MCF 10A (cell line): ENCODE results near the gene ZSCAN20. TPM values are rescaled to one million over a fixed set of nuclear protein-coding genes. Genes with fewer than 3 reads are reported as not detected.
"Not testable (repeated sequence)": the region's sequence is repeated elsewhere in the genome, so short reads cannot be mapped to it uniquely, and the experiment has no call there.

Experiments used
- BruUV-seq: library from RNA; stranded (reverse); fragments of 400-500 nt; replicated peaks from 2 replicates; lab custom pipeline; 2021; lab: Mats Ljungman, UMichigan
- CTCF ChIA-PET: fragments of 300-600 bp; sonication (Branson Sonifier 250); formaldehyde crosslinking; extraction: SDS; loops from one replicate; lab custom pipeline; 2021; ENCODE audit warnings: antibody characterized with exemption, inconsistent platforms; lab: Yijun Ruan, JAX
- POLR2A ChIA-PET: fragments of 300-600, 350-650 bp; sonication (Branson Sonifier 250); formaldehyde crosslinking; extraction: SDS; loops from one replicate; lab custom pipeline; 2020; ENCODE audit warnings: antibody characterized with exemption, inconsistent platforms; lab: Yijun Ruan, JAX
- DNase-seq: peaks from one replicate; pipeline ENCODE4 v3.0.0-alpha.2; 2018; ENCODE audit not compliant: unreplicated experiment
- H3K27ac Mint-ChIP-seq: one replicate; pipeline ENCODE4 v1.8.0; 2022; ENCODE audit warnings: mild to moderate bottlenecking, low read depth, mixed read lengths; ENCODE audit not compliant: unreplicated experiment
- H3K27me3 Mint-ChIP-seq: one replicate; pipeline ENCODE4 v1.8.0; 2022; ENCODE audit warnings: mixed read lengths; ENCODE audit not compliant: insufficient read depth, unreplicated experiment
- H3K36me3 Mint-ChIP-seq: one replicate; pipeline ENCODE4 v1.8.0; 2022; ENCODE audit warnings: mild to moderate bottlenecking, moderate library complexity, mixed read lengths; ENCODE audit not compliant: insufficient read depth, unreplicated experiment
- H3K4me1 Mint-ChIP-seq: one replicate; pipeline ENCODE4 v1.8.0; 2022; ENCODE audit warnings: mixed read lengths; ENCODE audit not compliant: insufficient read depth, unreplicated experiment
- H3K4me3 Mint-ChIP-seq: one replicate; pipeline ENCODE4 v1.8.0; 2022; ENCODE audit warnings: mild to moderate bottlenecking, moderate library complexity, mixed read lengths; ENCODE audit not compliant: unreplicated experiment
- H3K9me3 Mint-ChIP-seq: one replicate; pipeline ENCODE4 v1.8.0; 2022; ENCODE audit warnings: mixed read lengths; ENCODE audit not compliant: unreplicated experiment
- intact Hi-C: fragments of 100-400 bp; cut with micrococcal nuclease; formaldehyde crosslinking; loops from 2 replicates; pipeline ENCODE4 v1.14.1; 2022
- total RNA-seq: library from RNA; stranded (reverse); gene quantifications from 2 replicates; pipeline ENCODE4 v1.2.3, GENCODE V29; 2022
- TF ChIP-seq, protein P1 (sequence below): fragments of 200-600 bp; IDR thresholded peaks from one replicate; pipeline ENCODE4 v1.8.0; 2022; ENCODE audit warnings: antibody characterized with exemption, mild to moderate bottlenecking; ENCODE audit not compliant: unreplicated experiment

The ZSCAN20 gene
- total RNA-seq, 1 experiment from 2014 or later, result 5.1 TPM

GRCh38 chr1:33508151-33508550 lies 35.7 kb downstream of the ZSCAN20 start:
- intact Hi-C loops, result no loop called here
- Mint-ChIP-seq H3K4me1 (no peaks in the 10 kb centered on the region), H3K9me3 (no peaks in the 10 kb centered on the region), H3K36me3 (no peaks in the 10 kb centered on the region), H3K4me3 (no peak overlapping the region), H3K27me3 (peaks cover 8% of the 10 kb centered on the region), H3K27ac (no peak overlapping the region)
- ChIA-PET POLR2A (no interaction called here), CTCF (no interaction called here)
- BruUV-seq, result no TSS peak
- no peak for DNase-seq
- TF ChIP-seq, protein P1, sequence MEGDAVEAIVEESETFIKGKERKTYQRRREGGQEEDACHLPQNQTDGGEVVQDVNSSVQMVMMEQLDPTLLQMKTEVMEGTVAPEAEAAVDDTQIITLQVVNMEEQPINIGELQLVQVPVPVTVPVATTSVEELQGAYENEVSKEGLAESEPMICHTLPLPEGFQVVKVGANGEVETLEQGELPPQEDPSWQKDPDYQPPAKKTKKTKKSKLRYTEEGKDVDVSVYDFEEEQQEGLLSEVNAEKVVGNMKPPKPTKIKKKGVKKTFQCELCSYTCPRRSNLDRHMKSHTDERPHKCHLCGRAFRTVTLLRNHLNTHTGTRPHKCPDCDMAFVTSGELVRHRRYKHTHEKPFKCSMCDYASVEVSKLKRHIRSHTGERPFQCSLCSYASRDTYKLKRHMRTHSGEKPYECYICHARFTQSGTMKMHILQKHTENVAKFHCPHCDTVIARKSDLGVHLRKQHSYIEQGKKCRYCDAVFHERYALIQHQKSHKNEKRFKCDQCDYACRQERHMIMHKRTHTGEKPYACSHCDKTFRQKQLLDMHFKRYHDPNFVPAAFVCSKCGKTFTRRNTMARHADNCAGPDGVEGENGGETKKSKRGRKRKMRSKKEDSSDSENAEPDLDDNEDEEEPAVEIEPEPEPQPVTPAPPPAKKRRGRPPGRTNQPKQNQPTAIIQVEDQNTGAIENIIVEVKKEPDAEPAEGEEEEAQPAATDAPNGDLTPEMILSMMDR, result no peak

DNA sequence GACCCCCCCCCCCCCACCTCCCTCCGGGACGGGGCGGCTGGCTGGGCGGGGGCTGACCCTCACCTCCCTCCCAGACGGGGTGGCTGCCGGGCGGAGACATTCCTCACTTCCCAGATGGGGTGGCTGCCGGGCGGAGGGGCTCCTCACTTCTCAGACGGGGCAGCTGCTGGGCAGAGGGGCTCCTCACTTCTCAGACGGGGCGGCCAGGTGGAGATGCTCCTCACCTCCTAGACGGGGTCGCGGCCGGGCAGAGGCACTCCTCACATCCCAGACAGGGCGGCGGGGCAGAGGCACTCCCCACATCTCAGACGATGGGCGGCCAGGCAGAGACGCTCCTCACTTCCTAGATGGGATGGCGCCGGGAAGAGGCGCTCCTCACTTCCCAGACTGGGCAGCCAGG lies 36.8 kb downstream of the ZSCAN20 start:
- H3K27ac Mint-ChIP-seq, H3K4me1 Mint-ChIP-seq, H3K4me3 Mint-ChIP-seq, H3K9me3 Mint-ChIP-seq, POLR2A ChIA-PET, H3K36me3 Mint-ChIP-seq, BruUV-seq, intact Hi-C loops, DNase-seq, CTCF ChIA-PET: not testable (repeated sequence)
- peaks cover 12% of the 10 kb centered on the region for H3K27me3 Mint-ChIP-seq

- no peak overlapping the region for H3K27ac Mint-ChIP-seq
- no peak for DNase-seq
- CTCF ChIA-PET, result interaction anchor here (0.6 kb wide), 1 partner anchor 1276 kb away, joined by 3 read pairs; no protein-coding TSS in a partner anchor
- no peak overlapping the region for H3K4me3 Mint-ChIP-seq
- H3K27me3 Mint-ChIP-seq, result peaks cover 20% of the 10 kb centered on the region
- POLR2A ChIA-PET, result no interaction called here
- H3K4me1 Mint-ChIP-seq, result no peaks in the 10 kb centered on the region
- no peaks in the 10 kb centered on the region for H3K9me3 Mint-ChIP-seq
- TF ChIP-seq, protein P1, result no peak
- BruUV-seq, result no TSS peak
- H3K36me3 Mint-ChIP-seq, result no peaks in the 10 kb centered on the region
- intact Hi-C loops, result no loop called here
Measured at GRCh38 chr1:33512226-33513011, 40.0 kb downstream of the ZSCAN20 start.

DNA sequence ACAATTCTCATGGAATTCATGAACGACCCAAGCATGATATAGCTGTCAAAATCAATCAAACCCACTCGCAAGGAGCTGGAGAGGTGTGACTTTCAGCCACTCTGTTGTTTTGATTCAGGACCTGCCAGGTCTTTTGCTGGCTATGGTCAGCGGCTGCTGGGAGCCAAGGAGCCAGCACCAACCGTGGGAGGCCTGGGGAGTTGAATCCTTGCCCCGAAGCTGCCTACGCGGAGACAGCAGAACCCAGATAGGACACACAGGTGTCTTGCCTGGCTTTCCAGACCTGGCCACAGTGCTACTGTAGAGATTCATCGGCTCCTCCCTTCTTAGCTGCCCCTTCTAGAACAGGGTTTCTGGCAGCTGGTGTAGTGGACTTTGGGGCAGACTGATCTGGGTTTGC lies 42.7 kb downstream of the ZSCAN20 start:
- ChIA-PET POLR2A (no interaction called here), CTCF (interaction anchor here (0.5 kb wide), 1 partner anchor 53 kb away, joined by 3 read pairs; no protein-coding TSS in a partner anchor)
- intact Hi-C loops, result no loop called here
- H3K27ac Mint-ChIP-seq, result no peak overlapping the region
- TF ChIP-seq, protein P1, result no peak
- no peaks in the 10 kb centered on the region for H3K9me3 Mint-ChIP-seq
- no peak overlapping the region for H3K4me3 Mint-ChIP-seq
- DNase-seq, result no peak
- no peaks in the 10 kb centered on the region for H3K4me1 Mint-ChIP-seq
- no TSS peak for BruUV-seq
- H3K36me3 Mint-ChIP-seq, result no peaks in the 10 kb centered on the region
- peaks cover 20% of the 10 kb centered on the region for H3K27me3 Mint-ChIP-seq
